Activated CD4-positive, CD25-positive, alpha-beta regulatory T cell treated with anti-CD3 and anti-CD28 coated beads, Interleukin-2, amount 50 U/mL, for 72 hours (primary cell): Measurements from ENCODE around the gene DPYSL3.

Experiments used
- DNase-seq: peaks from one replicate; pipeline ENCODE4 v3.0.0; 2021

The DPYSL3 gene

DNA sequence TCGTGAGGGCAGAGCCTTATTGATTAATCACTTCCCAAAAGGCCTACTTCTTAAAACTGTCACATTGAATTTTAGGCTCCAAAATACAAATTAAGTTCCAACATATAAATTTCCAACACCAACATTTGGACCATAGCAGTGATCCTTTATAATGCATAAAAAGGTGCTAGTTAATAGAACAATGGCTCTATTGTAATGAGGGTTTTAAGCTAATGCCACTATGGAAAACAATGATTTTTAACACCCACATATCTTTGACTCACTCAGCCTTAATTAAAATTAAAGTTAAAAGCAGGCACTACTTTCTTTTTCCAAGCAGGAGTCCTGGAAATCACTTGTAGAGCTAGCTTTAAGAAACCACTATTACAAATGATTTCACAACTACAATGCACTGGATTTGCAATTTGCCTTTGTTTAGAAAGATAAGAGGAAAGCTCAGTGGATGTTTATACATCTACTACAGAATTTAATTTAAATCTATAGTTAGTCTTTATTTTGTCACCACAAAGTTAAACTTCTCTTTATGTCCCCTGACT lies 41.8 kb downstream of the DPYSL3 start:
- no peak for DNase-seq

DNA sequence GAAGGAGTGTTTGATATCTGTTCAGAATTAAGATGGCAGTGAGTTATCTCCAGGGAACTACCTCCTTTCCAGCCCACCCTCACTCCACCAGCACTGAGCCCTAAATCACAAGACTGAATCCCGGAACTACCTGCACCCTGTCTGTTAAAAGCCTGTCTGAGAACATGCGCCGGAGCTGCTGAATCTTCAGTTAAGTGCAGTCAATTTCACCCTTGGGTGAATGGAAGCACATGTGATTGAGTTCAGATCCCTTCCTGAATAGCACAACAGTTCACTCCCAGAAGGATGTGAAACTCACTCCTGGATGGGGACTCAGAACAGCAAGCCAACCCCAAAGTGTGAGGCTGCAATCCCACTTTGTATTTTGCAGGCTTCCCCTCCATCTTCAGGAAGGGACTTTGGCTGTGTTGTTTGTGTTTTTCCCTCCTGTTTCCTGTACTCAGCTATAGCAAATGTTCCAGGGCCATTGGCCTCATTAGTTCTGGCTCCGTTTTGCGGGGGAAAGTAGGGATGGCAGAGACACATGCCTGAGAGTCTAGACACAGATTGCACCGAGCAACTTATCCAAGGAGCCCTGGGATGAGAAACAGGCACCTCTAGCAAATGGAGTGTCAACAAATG lies 43.4 kb downstream of the DPYSL3 start:
- DNase-seq = no peak

DNA sequence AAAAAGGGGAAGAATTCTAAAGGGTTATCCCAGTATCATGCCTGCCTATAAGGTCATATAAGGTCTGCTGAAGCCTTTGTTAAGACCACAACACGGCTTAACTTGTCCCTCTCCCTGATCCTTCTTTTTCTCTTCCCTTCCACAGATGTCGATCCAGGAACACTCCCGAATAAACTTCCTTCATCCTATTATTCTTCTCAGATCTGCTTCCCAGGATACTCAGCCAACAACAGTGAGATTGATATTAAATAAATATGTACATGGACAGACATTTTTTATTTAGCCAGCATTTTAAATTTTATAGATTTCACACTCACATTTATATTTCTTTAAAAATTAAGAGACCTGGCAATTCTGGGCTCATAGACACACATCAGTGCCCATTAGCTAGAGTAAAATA lies 44.1 kb downstream of the DPYSL3 start:
- DNase-seq = no peak

DNA sequence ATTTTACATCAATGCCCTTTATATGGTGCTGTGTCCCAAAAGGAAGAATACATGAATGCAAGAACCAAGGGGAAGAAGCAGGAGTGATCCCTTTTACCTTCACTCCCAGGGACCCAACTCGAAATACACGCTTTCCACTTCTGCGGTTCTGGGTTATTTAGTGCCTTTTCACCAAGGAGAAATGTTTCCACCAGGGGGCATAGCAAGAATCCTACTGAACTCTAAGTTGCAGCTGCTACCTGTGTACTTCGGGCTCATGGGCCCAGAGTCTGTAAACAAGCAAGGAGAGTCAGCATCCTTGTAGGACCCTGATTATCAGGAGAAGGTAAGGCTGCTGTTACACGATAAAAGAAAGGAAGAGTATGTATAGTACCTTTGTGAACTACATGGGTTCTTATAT lies 45.7 kb downstream of the DPYSL3 start:
- no peak for DNase-seq

DNA sequence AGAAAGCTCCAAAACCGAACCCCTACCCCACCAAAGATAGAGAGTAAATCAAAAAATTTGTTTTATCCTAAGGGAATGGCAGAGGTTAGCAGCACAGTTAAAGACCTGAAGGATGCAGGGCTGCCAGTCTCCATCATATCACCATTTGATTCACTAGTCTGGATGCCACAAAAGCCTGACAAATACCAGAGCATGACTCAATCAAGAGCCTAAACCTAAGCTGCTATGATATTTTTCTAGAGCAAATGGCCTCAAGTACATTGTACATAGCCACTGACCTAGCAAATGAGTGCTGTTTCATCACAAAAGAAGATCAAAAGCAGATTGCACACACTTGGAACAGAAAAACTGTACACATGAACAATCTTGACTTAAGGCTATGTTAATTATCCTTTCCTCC lies 48.0 kb downstream of the DPYSL3 start:
- no peak for DNase-seq

DNA sequence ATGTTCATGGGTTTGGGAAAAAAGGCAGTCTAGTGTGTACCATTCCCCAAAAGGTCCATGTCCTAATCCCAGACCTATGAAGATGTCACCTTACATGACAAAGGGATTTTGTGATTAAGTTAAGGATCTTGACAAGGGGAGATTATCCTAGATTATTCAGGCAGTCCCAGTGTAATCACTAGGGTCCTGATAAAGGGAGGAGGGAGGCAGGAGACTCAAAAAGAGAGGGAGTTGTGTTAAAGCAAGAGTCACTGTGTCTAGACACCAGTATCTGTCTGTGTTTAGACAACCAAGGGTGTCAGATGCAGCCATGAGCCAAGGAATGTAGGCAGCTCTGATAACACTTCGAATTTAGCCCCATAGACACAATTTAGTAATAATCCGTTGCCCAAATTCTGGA lies 49.5 kb downstream of the DPYSL3 start:
- DNase-seq = no peak

DNA sequence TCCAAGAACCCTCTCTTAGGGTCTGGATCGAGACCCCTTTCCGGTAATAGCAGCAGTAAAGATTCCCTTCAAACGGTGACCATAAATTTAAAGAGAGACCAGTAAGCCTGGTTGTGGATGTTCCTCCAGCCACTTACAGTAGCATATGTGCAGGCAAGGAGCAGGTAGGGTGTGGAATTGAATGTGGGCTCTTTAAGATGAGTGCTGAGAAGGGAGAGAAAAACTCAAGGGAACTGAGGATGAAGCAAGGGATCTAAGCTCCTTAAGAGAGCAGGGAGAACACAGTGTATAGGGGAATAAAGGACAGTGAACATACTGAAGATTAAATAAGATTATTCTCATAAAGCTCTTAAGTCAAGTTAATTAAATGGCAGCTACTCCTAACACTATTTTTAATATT lies 51.3 kb downstream of the DPYSL3 start:
- DNase-seq = no peak

DNA sequence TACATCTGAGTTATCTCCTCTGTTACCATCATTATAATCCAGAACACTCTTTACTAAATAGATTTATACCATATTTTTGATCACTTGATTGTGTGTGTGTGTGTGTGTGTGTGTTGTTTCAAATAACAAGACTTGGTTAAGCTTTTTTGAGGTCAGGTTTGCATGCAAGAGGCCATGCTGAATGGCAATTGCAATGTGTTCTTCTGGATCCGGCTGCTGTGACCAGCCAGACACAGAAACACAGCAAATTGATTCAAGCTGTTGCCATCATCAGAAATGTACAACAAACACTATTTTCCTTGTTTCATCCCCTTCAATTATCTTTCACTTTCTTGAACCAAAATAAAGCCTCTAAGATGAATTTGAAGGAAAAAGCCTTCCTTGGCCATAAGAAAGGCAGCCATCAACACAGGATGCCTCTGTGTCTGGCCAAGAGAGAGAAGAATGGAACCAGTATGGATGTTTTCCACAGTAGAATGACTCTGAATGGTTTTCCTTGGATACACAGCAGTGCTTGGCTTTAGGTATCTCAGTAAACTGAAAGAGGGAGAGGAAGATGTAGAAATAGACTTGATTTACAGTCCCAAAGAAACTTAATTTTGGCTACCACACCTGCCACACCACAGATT lies 53.9 kb downstream of the DPYSL3 start:
- DNase-seq = no peak

DNA sequence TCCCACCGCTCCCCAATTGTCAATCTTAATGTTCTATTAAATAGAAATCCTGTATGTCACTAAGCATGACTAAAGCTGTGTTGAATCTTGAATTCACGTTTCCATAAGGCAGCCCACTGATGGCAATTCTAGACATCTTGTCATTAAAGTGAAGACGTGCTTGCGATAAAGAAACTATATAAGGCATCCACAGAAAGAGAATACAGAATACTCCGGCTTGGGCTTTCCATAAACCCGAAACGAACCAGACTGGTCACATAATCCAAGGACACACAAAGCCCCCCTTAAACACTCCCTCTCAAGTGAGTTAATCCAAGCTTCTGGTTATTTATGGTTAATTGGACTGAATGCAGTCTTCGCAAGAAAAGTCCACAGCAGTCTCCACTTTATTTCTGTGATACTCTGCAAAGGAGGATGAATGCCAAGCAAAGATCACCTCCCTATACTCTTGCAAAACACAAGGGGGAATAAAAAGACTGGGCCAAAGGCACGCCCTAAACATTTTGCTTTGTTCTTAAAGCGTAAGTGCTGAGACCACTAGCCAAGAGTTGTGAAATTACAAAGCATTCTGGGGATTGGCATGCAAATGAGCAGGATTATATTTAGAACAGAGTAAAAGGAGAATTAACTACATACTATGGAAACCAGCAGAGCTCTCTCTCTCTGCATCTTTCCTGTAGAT lies 54.7 kb downstream of the DPYSL3 start:
- no peak for DNase-seq

DNA sequence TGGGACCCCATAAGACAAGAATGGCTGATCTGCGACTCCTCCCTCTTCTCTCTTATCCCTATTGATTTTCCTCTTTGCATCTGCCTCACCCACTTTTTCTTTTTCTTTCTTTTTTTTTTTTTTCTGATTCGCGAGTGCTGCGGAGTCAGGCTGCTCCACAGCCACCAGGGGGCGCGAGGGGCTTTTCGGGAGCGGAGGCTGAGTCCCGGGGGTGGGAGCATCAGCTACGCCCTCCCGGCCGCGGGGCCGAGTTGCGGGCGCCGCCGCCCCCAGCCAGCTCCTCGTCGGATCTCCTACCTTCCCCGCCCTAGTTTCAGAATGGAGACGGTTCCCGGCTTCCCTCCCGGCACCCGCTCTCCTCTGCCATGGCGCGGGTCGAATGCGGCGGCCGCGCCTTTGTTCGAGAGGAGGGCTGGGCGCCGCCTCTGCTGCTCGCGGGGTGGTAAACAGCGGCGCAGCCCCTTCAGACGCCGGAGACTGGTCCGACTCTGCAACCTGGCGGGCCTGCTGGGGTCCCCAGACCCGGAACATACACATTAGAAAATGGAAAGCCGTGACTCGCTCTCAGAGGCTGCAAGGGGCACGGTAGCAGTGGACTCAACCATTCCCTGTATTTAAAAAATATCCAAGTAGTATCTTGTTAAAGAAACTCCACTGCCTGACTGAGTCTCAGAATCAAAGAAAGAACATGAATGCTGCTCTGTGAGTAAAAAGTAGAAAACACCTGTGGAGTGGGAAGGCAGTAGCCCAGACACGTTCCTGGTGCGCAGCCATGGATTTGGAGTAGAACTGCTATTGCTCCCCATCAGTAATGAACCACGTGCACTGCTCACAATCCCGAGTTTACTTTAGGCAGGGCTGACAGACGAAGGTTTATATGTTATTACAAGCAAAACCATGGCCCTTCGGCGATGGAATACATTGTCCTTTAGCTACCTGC lies 55.7 kb downstream of the DPYSL3 start:
- DNase-seq = peak; percentile 61

DNA sequence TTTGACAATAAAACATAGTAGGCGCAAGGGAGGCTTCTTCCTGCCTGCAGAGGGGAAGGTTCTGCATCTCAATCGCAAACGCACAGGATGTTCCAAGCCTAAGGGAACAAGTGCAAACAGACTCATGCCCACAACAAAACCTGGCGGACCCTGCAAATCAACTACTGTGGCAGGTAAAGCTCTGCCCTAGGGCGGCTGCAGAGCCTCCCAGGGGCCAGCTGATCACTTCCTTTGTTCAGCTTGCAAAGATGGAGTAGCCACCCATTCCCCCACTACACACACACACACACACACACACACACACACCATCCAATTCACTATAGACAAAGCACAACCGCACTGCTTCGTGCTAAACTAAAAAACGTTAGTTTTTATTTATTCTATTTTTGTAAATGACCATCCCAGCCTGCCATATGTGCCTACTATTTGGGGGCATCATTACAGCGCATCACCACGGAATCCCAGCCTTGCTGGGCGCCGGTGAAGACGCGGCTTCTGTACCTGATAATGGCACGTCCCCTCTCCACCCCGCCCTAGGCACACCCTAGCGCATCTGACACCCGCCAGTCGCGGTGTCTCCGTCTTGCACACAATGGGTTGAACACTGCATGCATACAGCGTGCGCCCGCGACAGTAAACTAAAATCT lies 57.6 kb downstream of the DPYSL3 start:
- DNase-seq = no peak

DNA sequence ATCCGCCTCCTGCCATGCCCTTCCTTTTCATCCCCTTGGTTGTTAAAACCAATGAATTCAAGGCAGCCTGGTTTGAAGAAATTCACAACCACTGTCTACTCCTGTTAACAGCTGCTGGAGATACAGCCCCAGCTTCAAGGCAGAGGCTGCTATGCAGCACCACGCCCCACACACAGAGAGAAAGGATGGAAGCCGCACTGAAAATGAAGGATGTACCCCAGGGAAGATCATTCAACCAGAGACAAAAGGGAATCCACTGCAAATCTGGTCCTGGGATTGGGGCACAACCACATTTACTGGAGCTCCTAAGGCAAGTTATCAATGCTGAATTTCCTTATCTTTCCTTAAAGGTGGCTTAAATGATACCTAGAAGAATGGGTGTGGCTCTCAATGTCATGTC lies 58.7 kb downstream of the DPYSL3 start:
- no peak for DNase-seq

DNA sequence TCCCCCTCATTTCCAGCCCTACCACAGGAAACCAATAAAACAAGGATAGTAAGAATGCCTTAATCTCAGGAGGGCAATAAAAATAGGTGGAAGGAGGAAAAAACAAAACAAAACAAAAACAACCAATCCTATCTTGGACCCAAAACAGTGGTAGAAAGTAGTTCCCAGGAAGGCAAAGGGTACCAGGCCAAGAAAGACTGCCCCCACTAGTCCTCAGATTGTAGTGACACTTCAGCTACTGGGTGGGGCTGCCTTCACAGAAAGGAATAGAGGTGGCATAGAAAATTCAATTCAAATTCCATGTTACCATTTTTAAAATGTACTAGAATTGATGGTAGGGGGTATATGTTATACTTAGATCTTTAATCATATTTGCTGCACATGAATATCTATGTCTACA lies 59.3 kb downstream of the DPYSL3 start:
- DNase-seq = no peak

DNA sequence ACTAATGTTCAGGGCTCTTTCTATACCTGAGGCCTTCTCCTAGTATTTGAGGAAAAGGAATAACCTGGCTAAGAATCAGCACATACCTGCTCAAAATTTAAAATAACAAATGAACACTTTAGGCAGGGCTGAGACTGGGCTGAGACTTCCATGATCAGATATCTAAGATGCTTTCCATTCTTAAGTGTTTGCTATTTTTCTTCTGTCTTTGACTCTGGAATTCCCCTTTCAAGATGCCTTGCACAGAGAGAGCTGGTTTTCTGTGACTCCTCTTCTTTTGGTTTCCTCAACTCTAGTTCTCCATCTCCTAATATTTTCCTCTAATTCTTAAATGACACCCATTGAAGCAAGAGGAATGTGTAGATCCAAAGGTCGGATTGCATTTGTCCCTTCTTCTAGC lies 61.1 kb downstream of the DPYSL3 start:
- no peak for DNase-seq

DNA sequence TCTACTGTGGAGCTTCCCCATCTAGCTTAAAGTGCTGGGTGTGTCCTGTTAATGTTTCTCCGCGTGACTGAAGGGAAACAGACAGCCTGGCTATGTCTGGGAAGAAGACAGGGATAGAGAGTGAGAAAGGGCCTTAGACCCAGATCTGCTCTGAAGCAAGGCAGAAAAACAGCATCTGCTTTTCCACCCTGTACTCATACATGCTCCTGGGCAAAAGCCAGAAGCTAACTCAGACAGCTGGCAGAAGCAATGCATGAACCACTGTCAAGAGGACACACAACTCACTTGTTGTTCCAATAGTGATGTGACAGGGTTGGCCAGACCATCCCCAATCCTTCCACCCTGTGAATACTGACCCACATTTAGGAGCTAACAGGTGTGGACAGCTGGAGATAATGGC lies 63.3 kb downstream of the DPYSL3 start:
- no peak for DNase-seq

DNA sequence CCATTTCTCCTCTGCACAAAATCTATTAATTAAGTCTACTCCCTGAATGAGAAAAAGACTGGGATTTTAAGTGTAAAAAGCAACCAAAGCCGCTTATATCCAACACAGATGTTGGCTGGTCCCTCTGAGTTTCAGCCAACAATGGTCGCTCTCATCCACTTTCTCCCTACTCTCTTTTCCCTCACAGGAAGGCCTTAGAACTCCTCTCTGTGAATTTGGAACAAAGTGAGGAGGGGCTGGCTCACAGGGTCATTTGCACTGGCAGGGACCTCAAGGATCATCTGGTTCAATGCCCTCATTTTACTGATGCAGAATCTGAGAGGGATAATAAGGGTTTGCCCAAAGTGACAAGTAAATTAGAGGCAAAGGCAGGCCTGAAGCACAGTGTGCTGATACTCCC lies 64.0 kb downstream of the DPYSL3 start:
- no peak for DNase-seq

DNA sequence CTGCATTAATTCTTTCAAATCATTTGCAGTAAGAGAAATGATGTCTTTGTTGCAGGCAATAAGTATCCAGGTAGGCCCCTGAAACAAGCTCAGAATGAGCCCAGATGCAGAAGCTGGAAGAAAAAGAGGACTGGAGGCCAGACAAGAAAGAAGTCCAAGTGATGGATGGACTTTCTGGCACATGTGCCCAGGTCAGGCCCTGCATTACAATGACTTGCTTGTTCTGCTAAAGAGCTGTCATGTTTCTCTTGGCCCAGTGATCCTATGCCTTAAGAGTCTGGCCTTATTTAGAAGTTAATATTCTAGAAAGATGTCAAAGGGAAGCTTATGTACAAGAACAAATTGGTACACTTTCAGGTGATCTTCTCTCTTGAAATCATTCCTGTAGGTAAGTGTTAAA lies 64.8 kb downstream of the DPYSL3 start:
- DNase-seq = no peak

DNA sequence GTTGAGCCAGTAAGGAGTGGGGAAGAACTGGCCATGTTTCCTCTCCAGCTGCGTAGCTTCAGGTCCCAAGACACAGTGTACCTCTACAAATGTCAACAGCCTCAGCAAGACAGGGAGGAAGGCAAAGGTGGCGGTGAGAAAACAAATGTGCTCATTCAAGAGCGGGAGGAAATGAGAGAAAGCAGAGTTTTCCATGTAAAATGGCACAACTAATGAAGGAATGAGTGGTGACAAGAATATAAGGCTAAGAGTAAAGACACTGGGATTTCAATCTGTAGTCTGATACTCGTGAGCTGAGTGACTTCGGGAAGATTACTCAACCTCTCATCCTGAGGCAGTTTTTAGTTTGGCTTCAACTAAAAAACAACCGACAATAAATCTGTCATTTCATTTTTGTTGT lies 67.6 kb downstream of the DPYSL3 start:
- no peak for DNase-seq

DNA sequence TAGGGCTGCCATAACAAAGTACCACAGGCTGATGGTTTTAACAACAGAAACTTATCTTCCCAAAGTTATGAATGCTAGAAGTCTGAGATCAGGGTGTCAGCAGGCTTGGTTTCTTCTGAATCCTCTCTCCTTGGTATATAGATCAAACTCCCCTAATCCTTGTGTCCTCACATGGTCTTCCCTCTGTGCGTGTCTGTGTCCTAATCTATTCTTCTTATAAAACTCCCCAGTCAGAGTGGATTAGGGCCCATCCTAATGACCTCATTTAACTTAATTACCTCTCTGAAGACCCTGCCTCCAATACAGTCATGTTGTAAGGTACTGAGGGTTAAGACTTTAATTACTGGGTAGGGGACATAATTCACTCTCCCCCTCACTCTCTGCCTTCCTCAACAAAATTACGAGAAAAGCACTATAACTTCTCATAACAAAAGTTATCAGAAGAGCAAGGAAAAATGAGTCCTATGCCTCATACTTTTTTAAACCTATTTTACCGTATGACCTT lies 68.6 kb downstream of the DPYSL3 start:
- DNase-seq = no peak

DNA sequence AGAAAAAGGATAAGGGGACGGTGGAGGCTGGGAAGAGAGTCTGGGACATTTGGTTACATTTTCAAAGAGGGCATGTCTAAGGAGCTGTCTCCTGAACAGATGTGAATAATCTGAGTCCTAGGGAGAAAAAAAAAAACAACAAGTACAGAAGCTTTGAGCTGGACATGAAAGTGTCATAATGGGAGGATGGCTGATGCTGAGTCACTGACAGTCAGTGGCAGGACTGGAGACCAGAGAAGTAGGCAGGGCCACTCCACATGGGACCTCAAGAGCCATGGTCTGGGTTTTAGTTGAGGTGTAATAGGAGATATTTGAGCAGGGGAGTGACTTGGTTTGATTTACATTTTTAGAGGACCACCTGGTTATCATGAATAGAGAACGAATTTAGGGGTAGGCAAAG lies 70.6 kb downstream of the DPYSL3 start:
- DNase-seq = no peak

DNA sequence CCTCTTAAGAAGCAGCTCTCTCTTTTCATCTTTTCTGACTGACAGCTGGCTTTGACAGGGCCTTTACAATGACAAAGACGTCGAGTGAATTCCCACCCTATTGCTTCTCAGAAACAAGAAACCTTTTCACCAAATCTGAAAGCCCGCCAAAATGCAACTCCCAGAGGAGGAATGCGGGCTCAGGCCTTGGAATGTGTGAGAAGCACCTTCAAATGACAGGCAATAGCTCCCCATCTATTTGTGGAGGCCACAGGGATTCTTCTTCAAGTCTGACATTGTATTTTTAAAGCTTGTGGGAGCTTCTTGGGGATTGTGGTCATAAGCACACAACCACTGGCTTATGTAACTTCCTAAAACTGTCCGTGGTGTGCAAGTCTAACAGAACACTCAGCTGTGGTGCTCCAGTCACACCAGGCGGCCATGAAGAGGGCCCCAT lies 72.7 kb downstream of the DPYSL3 start:
- no peak for DNase-seq

DNA sequence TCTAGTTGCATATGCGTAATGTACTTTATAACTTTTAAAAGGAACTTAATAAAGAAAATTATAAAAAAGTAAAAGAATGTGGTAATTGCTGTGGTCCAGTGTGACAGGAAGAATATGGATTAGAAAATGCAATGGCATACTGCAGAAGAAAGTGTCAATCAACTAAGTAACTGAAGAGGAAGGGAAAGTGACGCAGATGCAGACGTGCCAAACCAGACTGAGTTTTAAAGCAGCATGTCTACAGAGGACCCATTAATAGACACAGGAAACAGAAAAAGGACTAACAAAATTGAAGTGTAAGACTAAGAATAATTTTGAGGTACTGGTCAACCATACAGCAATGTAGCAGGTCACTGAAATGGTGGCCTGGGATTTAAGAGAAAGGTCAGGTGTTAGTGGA lies 73.3 kb downstream of the DPYSL3 start:
- no peak for DNase-seq

DNA sequence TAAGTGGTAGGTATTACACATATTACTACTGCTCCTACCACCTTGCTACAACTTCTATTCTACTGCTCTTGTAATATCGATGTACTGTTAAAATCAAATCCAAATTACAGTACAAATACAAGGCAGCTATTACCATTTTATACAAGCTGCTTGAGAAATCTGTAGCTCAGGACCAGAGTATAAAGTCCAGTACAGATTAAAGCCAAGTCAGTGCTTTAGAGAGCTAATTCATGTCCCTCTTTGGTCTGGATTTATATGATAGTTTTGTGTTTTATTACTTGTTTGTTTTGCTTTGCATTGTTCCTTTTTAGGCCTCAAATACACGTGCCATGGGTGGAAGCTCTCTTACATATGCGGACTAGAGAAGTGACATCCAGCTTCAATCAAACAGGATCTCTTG lies 75.8 kb downstream of the DPYSL3 start:
- DNase-seq = no peak
